HG03103 (cell line): Measurements from ENCODE around the gene PRDM16.

Source experiments
- ATAC-seq: cut with Tn5 transposase; IDR thresholded peaks from one replicate; pipeline ENCODE4 v1.9.1; 2021; ENCODE audit warnings: low read depth; ENCODE audit not compliant: unreplicated experiment

PRDM16 gene

DNA sequence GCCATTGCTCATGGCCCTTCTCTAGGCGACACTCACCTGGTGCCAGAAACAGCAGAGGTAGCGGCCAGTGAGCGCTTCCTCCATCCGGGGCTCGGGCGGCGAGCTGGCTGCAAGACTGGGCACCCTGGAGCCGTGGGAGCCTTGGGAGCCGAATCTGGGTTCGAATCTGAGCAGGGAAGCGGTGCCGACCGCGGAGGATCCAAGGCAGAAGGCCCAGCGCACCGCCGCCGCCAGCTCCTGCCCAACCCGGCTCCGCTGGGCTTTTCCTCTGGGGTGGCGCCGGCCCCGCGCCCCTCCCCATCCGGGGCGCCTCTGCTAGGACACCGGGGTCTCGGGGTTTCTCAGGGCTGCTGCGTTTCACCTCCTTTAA is 1.7 kb upstream of the PRDM16 start:
- no peak for ATAC-seq

DNA sequence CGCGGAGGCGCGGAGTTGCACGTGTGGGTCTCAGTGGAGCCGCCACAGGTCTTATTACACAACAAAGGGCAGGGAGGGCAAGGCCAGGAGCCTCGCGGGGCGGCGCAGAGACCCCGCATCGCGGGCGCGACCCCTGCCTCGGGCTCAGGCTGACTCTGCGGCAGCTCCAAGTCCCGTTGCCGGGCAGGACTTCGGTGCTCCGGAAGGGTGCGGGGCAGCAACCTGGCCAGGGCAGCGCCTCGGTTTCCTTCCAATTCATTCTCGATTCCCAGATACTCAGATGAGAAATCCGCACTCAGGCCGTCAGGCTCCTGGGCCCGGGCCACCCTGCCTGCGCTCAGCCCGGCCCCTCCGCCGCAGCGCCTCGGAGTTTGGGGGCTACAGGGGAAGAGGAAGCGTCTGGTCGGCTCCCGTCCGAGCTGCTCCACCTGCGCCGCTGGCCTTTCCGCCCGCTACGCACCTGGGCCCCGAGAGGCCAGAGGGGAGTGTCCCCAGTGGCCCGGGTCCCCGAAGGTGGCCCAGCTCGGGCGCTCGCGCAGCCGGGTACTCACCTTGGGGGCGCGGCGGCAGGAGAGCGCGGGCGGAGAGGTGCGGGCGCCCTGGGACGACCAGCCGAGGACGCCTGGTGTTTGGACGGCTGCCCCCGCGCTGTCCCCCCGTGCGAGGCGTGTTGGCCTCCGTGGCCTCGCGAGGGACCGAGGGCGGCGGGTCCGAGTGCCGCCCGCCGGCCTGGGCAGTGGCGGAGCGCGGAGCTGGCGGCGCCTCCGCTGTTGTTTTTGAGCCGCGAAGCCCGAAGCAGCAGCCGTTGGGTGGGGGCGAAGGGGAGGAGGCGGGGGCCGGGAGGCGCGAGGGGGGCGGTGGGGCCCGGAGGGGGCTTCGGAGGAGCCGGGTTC is 1.1 kb upstream of the PRDM16 start:
- no peak for ATAC-seq

DNA sequence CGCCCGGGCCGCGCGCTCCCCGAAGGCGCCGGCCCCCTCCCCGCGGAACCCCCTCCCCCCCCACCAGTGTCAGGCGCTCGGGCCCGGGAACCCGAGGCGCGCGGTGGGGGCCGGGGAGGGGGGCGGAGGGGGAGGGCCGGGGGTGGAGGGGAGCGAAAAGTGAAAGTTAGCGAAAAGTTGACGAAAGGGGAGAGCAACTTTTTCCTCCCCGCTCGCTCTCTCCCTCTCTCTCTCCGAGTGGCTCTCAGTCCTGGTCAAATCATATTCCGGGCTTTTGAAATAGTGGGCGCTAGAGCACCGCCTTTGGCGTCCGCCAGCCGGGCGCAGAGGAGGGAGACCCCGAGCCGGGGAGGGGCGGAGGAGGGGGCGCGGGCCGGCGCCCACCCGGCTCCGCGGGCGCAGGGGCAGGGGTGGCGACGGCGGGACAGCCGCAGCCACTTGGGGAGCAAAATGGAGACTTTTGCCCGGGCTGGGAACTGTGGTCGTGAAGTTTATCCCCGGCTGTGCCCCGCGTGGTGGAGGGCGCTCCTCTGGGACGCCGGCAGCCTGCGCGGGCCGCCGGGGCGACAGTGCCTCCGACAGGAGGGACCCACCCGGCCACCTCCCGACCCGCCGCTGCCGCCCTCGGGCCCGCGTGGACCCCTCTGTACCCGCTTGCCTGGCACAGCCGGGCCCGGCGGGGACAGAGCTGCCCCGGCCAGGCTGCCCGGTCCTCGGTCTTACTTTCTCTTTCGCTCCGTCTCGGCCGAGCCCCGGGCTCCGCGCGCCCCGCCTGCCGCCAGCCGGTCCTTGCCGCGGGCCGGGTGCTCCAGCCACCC is 697 bp downstream of the PRDM16 start:
- ATAC-seq, result no peak

DNA sequence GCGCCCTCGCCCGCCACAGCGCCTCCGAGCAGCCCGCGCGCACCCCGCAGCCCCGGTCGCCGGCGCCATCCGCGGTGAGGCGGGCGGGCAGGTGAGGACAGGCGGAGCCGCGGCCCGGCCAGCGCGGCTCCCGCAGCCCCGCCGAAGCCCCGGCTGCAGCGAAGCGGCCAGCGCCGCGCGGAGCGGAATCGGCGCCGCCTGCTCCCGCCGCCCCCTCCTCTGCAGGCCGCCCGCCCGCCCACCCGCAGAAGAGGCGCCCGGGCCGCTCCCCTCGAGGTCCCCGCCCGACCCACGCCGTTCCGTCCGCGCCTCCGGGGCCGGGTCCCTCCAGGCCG is 1.3 kb downstream of the PRDM16 start:
- no peak for ATAC-seq

DNA sequence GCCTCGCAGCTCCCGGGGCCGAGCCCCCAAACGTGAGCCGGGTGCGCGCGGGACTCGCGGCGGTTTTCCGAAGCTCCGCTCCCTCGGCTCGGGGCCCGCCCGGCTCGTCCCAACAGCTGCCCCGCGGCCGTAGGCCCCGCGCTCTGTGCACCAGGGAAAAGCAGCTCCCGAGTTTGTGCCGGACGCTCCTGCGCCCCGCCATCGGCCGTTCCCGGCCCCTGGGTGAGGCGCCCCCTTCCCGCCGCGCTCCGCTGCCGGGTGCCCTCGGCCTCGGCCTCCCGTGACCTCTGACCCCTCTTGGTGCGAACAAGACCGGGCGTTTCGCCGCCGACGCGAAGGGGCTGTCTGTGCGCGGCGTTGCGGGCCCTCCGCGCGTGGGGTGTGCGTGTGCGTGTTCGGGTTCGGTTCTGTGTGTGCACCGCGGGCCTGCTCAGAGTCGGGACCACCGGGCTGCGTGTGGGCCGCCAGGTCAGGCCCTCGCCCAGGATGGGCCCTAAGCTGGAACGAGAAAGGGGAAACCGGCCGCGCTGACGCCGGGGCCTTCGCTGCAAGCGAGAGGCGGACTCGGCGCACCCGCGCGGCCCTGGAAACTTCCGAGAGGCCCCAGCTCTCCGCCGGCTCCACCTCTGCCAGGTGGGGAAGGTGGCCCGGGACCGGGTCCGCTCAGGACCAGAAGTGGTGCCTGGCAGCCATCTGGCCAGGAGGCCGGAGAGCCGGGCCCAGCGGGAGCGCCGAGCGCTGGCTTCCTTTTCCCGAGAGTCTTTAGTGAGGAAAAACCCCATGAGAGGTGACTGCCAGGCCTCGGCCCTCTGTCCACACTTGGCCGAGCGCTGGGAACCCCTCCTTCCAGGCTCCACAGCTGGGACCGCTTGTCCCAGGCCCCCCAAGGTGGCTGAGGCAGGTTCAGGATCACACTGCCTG is 1.9 kb downstream of the PRDM16 start:
- no peak for ATAC-seq

DNA sequence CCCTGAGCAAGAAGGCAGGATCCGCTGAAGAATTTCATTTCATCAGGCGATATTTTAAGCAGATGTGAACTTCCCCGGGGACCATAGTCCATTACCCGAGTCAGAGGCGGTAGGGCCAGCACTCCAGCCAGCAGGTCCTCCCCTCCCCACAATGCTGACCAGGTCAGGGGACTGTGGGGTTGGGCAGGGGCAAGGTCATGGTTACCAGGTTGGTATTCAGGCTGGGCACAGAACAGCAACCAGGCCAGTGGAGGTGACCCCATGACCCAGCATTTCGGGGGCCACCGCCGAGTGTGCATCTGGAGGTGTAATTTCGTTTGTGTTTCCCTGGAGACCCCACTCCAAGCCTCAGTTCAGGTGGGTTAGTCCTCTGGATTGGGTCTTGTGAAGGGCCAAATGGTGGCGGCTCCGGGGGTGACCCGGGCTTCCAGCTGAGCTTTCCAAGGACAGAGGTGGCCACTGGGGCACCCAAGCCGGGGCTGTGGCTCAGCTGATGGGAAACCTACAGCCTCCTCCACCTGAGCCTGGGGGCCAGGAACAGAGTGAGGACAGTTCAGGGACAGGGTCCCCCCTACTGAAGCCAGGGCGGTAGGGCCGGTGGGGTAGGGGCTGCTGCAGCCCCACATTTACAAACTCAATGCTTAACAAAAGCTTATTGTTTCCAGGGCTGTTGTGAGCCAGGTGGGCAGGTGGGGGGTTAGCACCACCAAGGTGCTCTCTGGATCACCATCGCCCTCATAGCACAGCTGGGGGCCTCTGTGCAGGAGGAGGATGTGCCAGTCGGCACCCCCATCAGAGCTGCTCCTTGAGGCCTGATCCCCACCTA is 2.8 kb downstream of the PRDM16 start:
- no peak for ATAC-seq

DNA sequence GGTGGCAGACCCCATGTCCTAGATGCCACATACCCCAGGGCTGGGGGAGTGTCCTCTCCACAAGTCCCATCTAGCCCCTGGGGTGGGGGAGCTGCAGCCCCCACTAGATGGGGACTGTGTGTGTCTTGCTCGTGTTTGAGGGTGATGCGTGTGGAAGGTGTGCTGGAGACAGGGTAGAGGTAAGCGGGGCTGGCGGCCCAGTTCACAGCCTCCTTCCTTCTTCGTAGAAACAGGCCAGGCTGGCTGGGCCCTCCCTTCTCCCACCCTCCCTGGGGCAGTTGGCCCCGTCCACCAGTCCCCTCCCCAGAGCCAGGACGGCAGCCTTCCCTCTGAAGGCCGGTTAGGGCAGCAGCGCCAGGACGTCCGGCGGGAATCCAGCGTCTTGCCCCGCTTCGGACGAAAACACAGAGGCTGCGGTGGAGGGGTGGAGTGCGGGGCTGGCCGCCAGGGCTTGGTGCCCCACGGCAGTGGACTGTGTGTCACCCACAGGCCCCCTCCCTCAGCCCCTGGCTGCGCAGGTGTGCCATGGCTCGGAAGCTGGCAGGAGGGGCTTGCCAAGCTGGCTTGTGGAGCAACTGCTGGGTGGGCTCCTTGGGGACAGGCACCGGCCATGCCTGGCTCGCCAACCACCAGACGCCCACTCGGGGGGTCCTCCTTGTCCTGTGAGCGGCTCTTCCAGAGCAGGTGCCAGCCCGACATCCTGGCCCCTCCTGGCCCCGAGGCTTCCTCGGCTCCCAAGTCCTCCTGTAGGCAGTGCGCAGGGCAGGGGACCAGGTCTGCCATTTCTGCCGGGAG is 3.6 kb downstream of the PRDM16 start:
- ATAC-seq, result no peak

DNA sequence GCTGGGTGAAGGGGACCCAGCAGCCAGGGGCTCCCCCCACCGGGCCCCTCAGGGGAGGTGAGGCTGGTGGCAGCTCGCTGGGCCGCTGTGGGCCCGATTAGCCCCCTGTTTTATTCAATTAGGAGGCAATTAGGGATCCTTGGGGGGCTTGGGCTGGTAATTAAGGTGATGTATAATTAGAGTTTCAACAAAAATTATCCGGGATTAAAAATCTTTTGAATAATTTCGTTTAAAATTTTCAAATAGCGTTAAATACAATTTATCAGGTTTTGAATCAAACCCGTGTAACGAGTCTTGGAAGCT is 4.1 kb downstream of the PRDM16 start:
- ATAC-seq, result no peak

DNA sequence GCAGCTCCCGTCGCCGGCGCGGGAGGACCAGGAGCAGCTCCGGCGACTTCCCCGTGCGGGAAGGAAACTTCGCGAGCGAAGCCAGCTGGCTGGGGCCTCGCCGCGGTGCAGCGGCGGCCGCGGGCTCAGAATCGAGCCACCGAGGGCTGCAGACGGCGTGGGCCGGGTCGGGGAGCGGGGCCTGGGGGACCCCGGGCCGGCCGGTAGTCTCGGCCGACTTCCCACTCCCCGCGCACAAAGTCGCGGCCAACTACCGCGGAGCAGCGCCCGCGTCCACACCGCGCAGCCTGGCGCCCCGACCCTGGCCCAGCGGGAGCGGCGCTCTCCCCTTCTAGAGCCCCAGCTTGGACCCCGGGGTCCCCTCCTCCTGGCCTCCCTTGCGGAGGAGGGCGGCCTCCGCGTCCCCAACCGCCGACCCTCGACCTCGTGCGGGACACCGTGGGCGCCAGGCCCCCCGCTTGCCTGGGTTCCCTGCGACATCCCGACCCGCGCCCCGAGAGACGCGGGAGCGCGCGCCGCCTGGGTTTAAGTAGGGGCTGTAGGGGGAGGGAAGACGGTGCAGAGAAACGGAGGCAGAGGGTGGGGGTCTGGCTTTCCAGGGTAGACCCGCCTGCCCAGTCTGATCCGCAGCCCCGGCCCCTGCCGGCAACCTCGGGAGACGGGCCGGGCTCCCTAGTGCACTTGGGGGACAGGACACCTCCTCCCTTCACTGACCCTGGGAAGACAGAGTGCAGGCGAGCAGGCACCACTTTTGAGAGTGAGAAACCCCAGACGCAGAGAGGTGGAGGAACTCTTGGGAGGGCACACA is 4.7 kb downstream of the PRDM16 start:
- ATAC-seq, result no peak

DNA sequence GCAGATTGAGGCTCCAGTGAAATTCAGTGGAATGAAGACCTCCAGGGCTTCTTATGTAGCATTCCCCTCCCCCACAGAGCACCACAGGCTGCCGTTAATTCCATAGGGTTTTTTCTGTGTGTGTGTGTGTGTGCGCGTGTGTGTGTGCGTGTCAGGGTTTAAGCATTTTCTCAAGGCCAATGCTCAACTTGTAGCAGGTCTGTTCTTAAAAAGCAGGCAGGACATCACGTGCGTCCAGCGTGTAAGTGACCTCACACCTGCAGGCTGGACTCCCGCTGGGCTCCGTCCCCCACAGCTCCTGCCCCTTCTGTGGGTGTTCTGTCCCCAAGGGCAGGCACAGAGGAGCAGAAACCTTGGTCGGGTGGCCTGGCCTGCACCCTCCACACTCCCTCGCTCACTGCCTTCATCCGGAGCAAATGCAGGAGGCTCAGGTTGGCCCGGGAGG is 5.3 kb downstream of the PRDM16 start:
- no peak for ATAC-seq

DNA sequence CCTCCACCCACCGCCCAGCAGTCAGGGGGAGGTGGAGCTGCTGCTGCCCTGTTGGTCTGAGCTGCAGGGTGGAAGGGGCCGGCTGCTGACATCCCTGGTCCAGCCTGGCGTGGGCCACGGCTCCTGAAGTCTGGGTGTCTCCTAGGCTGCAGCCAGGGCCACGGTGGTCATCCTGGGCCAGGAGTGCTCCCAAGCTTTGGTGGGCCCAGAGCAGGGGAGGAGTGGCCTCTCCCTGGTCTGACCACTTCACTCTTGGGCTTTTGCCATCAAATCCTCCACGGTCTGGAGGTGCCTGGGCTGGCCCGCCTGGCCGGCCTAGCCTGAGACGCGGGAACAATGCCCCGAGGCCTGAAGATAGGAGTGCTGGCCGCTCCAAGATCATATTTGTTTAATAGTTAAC is 5.8 kb downstream of the PRDM16 start:
- no peak for ATAC-seq

DNA sequence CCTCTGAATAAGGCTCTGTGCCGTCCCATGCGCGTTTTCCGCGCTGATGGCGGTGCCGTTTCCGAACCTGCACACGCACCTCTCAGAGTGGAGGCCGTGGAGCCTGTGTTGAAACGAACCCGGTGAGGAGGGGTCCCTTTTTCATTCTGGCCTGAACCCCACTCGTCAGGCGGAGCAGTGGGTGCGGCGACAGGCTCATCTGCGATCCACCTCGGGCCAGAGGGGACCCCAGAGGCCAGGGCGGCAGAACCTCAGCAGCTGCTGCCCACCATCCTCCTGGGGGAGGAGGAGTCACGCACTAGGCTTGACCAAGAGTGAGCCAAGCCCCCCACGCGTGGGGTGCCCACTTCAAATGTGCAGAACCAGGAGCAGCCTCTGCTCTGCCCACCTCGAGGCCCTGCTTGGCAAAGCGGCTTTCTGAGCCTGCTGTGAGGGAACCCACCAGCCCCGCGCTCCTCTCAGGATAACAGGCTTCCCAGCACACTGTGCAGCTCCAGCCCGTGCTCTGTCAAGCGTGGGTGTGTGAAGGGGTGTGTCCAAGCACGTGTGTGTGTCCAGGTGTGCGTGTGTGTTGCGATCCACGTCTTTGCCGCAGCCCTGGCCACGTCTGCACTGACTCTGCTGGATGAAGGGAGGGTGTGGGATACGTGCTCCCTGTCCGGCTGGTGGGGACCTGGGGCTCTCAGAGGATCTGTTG is 6.8 kb downstream of the PRDM16 start:
- no peak for ATAC-seq

DNA sequence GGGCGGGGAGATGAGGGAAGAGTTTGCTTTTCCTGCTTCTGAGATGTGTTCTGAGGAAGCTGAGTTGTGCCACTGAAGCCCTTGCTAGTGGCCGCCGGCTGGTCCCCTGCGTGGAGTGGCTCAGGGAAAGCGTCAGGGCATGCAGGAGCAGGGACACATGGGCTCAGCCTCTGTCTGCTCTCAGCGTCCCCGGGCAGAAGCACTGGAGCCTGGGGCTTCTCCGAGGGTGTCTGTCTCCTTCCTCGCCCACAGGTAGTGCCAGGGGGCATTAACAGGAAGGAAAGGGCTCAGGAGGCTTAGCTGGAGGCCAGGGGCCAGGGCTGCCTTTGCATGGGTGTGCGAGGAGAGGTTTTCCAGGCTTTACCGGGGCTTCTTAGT is 7.3 kb downstream of the PRDM16 start:
- no peak for ATAC-seq

DNA sequence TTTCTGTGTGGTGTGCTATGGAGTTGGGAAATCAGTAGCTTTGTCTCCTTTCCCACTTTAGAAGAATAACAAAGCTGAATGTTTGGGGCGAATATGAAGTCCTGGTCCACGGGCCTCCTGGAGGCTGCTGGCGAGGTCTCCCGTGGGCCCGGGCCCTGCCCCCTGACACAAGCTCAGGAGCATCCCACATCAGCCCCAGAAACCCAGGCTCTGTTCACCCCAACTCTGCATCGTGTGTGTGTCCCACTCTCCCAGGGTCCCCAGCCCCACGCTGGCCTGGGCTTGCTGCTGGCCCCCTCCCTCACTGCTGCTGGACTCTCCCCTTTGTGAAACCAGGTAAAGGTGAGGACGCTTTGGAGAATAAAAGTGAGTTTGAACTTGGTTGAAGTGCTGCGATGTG is 8.1 kb downstream of the PRDM16 start:
- no peak for ATAC-seq

DNA sequence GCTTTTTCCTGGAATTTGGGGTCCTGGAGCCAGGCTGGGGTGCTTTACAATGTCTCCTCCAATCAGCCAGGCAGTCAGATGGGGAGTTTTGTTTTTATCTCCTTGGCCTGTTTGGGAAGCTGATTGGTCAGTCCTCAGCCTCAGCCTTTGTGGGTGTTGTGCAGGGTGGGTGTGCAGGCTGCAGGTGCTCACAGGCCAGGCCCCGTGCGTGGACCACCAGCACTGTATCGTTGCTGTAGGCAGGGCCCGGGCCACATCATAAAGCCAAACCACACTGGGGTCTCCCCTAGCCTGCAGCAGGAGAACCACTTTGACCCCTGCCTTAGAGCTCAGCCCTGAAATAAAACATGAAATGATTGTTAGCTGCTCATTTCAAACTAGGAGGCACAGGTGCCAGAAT is 8.6 kb downstream of the PRDM16 start:
- no peak for ATAC-seq

DNA sequence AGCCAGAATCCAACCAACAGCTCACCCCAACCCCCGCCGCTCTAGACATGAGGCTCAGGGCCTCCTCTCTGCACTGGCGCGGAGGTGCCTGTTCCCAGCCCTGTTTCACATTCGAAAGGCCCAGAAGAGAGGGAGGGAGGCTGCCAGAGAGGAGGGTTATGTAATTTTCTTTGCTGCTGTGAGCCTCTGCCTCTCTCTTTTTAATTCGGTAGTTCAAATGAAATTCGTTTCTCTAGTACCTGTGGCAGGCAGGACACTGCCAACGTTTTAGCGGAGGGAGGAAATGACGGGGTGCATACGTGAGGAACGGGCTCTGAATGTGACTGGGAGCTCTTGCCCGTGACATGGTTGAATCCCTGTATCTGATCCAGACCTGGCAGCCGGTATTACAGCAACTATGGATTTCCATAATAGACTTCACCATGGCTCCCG is 9.4 kb downstream of the PRDM16 start:
- no peak for ATAC-seq

DNA sequence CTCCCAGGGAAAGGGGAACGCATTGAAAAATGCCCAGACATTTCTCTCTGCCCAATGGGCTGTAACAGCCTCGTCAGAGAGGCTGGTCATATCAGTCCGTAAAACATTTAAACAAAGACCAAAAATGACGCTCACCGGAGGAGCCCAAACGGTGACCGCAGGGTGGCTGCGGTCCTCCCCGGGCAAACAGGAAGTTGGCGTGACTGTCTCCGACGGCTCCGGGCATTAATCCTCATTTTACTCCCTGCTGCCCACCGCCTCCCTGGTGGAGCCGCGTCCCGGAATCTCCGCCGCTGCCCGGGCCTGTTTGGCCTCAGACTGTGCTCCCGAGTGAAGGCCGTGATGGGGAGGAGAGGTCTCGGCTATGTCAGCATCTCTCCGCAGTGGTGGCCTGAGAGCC is 9.9 kb downstream of the PRDM16 start:
- no peak for ATAC-seq
